GM18951 (cell line): ENCODE data around the gene SETD3.

ENCODE experiments used
- POLR2A ChIP-seq: IDR thresholded peaks from 4 replicates; pipeline ENCODE4 v1.6.1; 2011; ENCODE audit warnings: mild to moderate bottlenecking; ENCODE audit not compliant: insufficient read length, insufficient read depth; ENCODE audit errors: extremely low read depth
- in situ Hi-C: fragments of 300-500 bp; cut with MboI; formaldehyde crosslinking; loops from one replicate; pipeline ENCODE4 v1.12.0; 2022; ENCODE audit warnings: low sequenced_read_pairs, mixed read lengths, inconsistent platforms; ENCODE audit not compliant: unreplicated experiment

Gene SETD3

DNA sequence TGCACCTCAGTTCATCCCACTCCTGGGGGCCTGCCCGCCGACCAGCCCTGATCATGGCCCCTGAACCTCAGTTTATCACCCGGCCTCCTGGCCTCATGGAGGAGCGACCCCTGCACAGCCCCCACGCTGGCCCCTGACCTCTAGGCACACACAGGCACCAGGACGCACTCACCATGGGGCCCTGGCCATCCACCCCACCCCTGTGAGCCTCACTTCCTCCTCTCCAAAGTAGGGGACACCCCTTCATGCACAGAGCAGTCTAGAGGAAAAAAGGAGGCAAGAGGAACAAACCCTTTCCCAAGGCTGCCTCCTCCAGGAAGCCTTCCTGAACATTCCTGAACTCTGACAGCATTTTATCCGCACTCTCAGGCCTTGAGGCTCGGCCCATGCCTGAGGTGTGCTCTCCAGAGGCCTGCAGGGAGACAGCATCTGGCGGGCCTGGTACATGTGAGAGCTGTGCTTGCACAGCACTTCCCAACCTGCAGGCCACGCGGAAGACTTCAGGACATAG is 40.0 kb upstream of the SETD3 start:
- no peak for TF ChIP-seq POLR2A
- in situ Hi-C loops: loop anchor here (25.0 kb wide), 1 partner anchor 367 kb away; no protein-coding TSS in a partner anchor

DNA sequence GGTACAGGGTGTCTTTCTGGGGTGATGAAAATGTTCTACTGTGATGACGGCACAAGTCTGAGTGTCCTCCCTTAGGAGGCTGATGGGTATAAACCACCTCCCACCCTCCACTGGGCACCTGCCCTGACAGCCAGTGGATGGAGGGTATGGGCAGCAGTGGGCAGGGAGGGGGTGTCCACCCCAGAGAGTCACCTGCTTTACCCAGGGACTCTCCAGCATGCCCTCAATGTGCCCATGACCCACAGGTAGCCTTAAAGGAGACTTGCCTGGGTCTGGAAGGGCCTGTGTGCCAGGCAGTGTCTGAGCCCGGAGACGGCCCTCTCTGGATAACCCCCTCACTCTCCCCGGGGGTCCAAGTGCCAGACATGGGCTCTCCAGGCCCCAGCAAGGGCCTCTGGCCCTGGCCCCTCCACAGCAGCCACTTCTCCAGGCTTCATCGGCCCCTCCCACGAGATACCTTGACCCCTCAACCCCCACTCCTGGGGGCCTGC is 39.3 kb upstream of the SETD3 start:
- no peak for TF ChIP-seq POLR2A
- in situ Hi-C loops: loop anchor here (25.0 kb wide), 1 partner anchor 367 kb away; no protein-coding TSS in a partner anchor

DNA sequence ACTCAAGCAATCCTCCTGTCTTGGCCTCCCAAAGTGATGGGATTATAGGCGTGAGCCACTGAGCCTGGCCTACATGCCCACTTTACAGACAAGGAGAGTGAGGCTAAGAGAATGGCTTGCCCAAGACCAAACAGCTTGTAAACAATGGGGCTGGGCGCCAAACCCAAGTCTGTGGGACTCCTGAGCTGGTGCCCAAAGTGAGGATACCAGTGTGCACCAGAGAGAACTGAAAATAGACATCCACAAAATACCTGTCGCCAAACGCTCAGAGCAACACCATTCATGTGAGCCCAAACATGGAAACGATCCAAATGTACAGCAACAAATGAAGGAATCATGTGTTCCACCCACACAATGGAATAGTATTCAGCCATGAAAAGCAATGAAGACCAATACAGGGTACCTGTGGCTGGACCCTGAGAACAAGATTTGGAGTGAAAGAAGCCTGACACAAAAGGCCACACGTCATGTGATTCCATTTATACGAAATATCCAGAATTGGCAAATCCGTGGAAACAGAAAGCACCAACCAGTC is 38.8 kb upstream of the SETD3 start:
- no peak for TF ChIP-seq POLR2A
- in situ Hi-C loops: loop anchor here (25.0 kb wide), 1 partner anchor 368 kb away; no protein-coding TSS in a partner anchor

DNA sequence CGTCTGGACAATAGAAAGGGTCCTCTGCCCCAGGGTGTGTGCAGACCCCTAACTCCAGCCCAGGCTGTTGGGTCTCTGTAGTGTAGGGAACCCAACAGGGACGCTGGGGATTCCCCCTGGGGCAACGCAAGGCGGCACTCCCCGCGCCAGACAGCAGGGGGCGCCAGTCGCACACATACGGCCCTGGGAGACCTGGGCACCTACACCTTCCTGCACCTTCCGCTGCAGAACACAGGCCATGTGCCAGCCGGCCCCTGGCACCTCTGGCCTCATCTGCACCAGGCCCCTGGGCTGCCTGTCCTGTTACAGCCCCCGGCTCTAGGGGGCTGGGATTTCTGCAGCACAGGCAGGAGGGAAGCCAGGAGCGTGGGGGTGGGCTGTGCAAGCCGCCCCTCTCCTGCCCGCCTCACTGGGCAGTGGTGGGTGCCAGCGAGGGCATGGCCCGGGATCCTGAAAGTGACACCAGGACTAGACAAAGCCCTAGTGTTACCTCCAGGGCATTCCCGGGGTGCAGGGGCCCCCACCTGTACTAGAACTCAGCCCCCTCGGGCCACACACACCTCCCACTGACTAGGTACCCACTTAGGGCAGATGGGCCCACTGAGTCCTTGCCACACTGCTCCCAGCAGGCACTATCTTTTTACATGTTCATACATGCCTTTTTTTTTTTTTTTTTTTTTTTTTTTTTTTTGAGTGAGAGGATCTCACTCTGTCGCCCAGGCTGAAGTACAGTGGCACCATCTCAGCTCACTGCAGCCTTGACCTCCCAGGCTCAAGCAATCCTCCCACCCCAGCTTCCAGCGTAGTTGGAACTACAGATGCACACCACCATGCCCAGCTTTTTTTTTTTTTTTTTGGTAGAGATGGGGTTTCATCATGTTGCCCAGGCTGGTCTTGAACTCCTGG is 38.0 kb upstream of the SETD3 start:
- in situ Hi-C loops: loop anchor here (25.0 kb wide), 1 partner anchor 369 kb away; no protein-coding TSS in a partner anchor
- TF ChIP-seq POLR2A: no peak

DNA sequence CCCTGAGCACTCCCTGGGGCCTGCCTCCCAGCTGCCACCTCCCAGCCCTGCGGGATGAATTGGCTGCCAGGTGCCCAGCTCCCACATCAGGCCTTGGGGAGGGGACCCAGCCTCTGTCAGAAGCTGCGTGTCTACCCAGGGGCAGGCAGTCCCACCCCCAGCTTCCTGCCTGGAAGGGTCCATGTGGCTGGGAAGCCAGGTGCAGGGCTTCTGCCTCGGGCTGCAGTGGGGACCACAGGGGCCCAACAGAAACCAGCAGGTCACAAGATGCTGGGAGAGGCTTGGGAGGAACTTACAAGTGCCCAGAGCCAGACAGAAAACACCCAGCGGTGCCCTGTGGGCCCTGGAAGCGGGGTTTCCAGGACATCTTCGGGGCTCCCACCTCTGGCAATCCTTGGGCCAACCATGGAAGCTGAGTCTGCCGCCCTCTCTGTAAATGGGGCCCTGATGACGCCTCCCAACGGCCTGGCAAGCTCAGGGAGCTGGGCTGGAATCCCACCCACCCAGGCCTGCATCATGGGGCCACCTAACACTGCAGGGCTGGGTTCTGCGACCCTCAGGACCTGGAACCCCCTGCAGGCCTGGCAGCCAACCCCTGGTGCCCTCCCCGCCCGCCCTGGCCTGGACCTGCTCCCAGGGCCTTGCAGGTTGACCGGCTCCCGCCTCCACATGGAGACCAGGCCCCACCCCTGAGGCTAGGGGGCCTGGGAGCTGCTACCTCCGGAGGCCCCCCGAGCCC is 37.2 kb upstream of the SETD3 start:
- in situ Hi-C loops: loop anchor here (25.0 kb wide), 1 partner anchor 369 kb away; no protein-coding TSS in a partner anchor

DNA sequence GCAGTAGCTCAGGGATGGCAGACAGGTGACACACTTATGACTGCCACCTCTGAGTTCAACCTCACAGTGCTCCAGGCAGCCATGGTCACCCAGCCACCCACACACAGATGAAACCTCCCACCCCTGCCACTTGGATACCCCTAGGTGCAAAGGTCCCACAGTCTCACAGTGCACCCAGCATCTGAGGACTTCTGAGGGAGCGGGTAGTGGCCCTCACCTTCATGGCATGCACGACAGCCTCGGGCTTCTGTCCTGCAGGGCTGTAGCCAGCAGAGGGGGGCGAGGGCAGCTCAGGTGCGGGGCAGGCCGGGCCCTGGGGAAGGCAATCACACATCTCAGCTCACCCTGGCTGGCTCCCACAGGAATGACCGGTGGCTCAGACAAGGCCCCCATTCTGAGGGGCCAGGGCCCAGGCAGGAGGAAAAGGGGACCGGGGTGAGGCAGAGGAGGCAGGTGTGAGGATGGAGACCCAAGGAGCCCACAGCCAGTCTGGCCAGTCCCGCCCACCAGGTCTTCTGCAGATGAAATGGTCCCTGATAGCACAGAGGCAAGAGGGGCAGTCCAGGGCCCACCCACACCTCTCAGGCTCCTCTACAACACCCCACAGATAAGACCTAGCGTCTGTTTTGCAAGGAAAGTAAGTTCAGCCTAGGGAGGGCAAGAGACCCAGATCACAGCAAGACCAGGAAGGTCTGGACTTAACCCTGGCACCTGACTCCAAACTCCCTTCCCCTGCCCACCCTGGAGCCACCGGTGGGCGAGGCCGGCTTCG is 36.4 kb upstream of the SETD3 start:
- in situ Hi-C loops: loop anchor here (25.0 kb wide), 1 partner anchor 370 kb away; no protein-coding TSS in a partner anchor
- no peak for TF ChIP-seq POLR2A

More for the DNA sequence above, 37.2 kb upstream of the SETD3 start:
- TF ChIP-seq POLR2A: no peak

DNA sequence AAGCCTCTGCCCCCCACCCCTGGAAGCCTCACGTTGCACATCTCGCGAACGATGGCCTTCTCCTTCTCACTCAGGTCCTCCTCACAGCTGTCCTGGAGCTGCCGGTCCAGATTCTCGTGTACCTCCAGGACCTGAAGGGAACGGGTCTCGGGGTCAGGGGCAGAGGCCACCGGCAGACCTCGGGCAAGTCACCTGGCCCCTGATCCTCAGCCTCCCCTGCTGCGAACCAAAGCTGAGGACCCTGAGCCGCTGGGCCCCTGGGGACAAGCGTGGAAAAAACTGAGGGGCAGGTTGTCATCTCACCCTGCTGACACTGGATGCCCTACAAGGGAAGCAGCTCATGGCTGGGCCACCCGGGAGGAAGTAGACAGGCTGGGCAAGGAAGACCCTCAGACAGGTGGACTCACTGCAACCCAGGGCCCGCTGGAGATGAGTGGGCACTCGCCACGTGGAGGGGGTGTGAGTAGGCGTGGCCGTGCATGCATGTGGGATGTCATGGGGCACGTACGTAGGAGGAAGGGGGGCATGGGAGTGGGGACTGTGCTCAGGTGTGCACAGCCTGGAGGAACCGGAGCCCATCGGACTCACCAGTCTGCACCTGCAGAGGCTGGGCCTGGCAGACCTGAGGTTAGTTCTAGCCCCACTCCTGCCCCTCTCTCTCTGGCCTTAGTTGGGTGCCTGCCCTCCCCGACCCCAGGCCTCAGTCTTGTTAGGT is 35.7 kb upstream of the SETD3 start:
- in situ Hi-C loops: loop anchor here (25.0 kb wide), 1 partner anchor 371 kb away; no protein-coding TSS in a partner anchor

DNA sequence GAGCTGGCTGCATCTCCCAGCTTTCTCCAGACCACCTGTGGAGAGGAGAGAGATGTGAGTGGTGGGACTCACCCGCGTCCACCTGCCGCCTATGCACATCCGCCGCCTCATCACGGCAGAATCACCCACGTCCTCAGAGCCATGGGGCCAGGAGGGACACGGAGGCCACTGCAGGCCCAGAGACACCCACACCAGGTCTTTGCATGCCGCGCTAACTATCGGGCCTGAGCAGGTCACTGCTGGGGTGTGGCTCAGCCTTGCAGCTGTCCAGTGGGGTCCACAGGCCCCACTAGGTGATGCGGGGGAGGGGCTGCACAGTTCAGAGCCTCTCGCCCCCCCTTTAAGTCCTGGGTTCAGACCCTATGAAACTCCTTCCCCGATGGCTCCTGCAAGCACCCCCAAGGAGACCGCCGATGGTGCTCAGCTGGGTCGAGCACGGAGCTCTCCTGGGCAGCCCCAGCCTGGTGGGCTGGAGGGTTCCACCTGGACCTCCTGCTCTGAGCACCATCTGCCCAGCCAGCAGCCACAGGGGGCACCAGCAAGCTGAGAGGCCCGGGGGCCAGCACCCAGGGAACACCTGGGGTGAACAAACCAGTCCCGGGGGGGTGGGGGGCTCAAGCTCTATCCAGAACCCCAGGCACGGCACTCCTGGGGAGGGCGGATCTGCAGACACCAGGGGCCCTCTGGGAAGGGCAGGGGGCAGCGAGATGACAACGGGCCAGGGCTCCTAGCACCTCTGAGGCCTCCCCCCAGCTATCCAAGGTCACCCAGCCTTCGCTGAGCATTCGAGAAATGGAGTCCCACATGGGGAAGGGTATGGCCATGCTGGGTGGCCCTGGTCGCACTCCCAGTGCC is 34.9 kb upstream of the SETD3 start:
- TF ChIP-seq POLR2A: no peak
- in situ Hi-C loops: loop anchor here (25.0 kb wide), 1 partner anchor 372 kb away; no protein-coding TSS in a partner anchor

More for the DNA sequence above, 35.7 kb upstream of the SETD3 start:
- no peak for TF ChIP-seq POLR2A

DNA sequence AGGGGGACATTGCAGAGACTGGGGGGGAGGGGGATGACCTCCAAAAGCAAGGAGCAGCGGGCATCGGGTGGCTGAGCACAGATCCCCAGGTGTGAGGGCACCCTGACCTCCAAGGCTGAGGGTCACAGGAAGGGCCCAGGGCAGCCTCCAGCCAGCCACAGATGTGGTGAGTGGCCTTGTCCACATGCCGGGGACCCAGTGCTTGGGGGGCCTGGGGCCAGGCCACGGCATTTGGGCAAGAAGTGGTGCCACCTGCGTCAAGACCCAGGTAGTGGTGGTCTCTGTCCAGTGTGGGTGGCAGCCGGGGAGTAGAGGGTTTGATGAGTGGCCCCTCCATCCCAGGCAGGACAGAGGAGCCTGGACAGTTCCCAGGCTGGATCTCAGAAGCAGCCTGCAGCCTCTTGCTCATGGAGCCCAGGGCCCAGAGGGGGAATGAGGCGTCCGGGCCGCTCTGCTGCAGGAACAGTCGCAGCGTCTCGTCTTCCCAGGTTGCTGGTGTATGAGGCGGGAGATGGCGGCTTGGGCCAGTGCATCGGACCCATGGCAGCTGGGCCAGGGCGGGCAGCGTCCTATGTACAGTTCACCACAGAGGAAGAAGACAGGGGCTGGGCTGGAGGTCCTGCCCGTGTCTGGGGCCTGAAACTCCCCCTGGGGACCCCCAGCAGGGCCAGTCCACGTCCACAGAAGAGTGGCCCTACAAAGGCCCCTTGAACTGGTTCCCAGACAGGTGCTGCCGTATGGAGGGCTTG is 34.1 kb upstream of the SETD3 start:
- in situ Hi-C loops: loop anchor here (25.0 kb wide), 1 partner anchor 373 kb away; no protein-coding TSS in a partner anchor
- TF ChIP-seq POLR2A: peak; percentile 17
